HG03025 (cell line): ENCODE measurements around the gene NUP58.

ENCODE experiments used
- ATAC-seq: cut with Tn5 transposase; IDR thresholded peaks from one replicate; pipeline ENCODE4 v1.9.1; 2021; ENCODE audit warnings: mild to moderate bottlenecking, moderate library complexity; ENCODE audit not compliant: unreplicated experiment, low FRiP score

NUP58 gene

DNA sequence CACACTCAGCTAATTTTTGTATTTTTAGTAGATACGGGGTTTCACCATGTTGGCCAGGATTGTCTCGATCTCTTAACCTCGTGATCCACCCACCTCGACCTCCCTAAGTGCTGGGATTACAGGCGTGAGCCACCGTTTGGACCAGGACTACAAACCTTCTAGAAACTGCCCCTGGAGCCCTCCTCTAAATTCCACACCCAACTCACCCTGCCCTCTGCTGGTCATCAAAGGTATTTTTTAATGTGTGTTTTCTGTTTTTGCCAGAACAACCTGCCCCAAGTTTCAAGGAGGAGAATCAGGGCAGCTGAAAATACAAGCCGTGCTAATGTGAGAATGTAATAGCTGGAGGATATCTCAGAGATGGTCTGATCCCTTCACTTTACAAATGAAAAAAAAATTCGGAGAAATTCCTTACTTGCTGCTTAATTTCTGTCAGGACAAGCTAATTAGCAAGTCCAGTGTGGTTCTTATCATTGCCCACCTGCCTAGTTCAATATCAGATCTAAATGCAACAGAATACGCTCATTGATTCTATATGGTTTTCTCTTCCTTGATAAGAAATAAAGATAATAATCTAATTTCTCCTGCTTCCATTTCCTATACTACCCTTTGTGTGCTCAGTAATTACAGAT is 74.4 kb downstream of the NUP58 start:
- ATAC-seq = no peak

DNA sequence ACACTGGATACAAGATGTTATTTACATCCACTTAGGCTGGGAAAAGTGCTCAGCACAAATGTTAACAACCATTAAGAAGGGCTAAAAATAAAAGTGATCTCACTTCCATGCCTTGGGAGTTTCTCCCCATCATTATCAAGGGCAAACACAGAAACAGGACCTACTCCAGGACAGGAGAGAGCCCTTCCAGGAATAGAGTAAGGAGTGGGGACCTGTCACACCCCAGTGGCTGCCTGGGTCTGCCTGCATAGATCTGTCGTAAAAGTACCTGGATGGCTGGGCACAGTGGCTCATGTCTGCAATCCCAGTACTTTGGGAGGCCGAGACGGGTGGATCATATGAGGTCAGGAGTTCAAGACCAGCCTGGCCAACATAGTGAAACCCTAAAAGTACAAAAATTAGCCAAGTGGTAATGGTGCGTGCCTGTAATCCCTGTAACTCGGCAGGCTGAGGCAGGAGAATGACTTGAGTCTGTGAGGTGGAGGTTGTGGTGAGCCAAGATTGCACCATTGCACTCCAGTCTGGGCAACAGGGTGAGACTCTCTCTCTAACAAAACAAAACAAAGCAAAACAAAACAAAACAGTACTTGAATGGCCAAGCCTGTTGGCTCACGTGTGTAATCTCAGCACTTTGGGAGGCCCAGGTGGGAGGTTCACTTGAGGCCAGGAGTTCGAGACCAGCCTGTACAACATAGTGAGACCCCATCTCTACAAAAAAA is 76.0 kb downstream of the NUP58 start:
- no peak for ATAC-seq

GRCh38 chr13:25378528-25378927 is 77.1 kb downstream of the NUP58 start:
- no peak for ATAC-seq

- no peak for ATAC-seq
These were observed 77.6 kb downstream of the NUP58 start for GRCh38 chr13:25379011-25379410.

GRCh38 chr13:25380082-25380481 is 78.7 kb downstream of the NUP58 start:
- ATAC-seq = no peak

GRCh38 chr13:25380741-25381324 is 79.4 kb downstream of the NUP58 start:
- no peak for ATAC-seq

GRCh38 chr13:25384758-25385410 is 83.5 kb downstream of the NUP58 start:
- no peak for ATAC-seq

DNA sequence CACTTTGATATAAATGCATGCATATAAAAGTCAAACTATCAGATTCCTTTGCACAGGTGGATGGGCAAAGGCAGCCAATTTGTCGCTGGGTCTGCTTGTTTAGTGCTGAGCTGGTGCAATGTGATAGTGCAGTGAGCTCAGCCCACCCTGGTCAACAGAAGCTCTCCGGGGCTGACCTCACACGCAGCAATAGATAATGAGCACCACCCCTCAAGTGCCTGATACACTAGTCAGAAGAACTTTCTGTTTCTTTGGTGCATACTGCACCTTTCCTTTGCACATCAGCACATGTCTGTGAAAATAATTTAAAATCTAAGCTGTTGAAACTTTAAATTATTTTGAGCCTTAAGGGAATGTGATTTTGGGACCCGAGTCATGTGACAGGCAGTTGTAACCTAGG is 90.5 kb downstream of the NUP58 start:
- no peak for ATAC-seq
